Prostate gland (tissue), 2 donors: ENCODE results near the gene KRT76. TPM values are rescaled to one million over a fixed set of nuclear protein-coding genes. Genes with fewer than 3 reads are reported as not detected.

ENCODE experiments used
- DNase-seq: peaks from one replicate; pipeline ENCODE4 v3.0.0-alpha.2; 2019; ENCODE audit warnings: low spot score
- H3K27ac ChIP-seq, 2 donors: fragments of 200-600 bp; sonication (generic); 2 replicates each; pipeline ENCODE4 v1.5.1; 2017 to 2019
- H3K27me3 ChIP-seq: fragments of 200-600 bp; sonication (generic); replicated peaks from 2 replicates; pipeline ENCODE4 v1.5.1; 2019; ENCODE audit not compliant: insufficient read depth
- H3K36me3 ChIP-seq, 2 donors: fragments of 200-600 bp; sonication (generic); 1 replicate in 1 of 2; 2 replicates in 1 of 2; pipeline versions ENCODE4 v1.5.1 to v1.8.1; 2017 to 2019
- H3K4me1 ChIP-seq: fragments of 200-600 bp; sonication (generic); replicated peaks from 2 replicates; pipeline ENCODE4 v1.5.1; 2019
- H3K4me3 ChIP-seq, 2 donors: fragments of 200-600 bp; sonication (generic); 2 replicates each; pipeline ENCODE4 v1.5.1; 2017 to 2019
- H3K9me3 ChIP-seq: fragments of 200-600 bp; sonication (generic); 2 replicates; pipeline ENCODE4 v1.5.1; 2017
- POLR2A ChIP-seq: fragments of 450-650 bp; IDR thresholded peaks from one replicate; pipeline ENCODE4 v1.6.1; 2016; ENCODE audit warnings: antibody characterized with exemption, mild to moderate bottlenecking
- POLR2AphosphoS5 ChIP-seq: sonication (generic); formaldehyde crosslinking; IDR thresholded peaks from one replicate; pipeline ENCODE4 v1.6.1; 2017; ENCODE audit warnings: antibody characterized with exemption
- WGBS: methylation state at CpG from one replicate; pipeline ENCODE4 v1.1.5; 2018; 5-methylcytosine and 5-hydroxymethylcytosine counted together
- intact Hi-C: fragments of 100-400 bp; cut with DNase I; formaldehyde crosslinking; loops from one replicate; pipeline ENCODE4 v1.14.2; 2022
- total RNA-seq, 2 donors: library from RNA; depleted of rRNA; stranded (reverse); fragments of >200 nt; gene quantifications; one replicate each; pipeline ENCODE4 v1.1.0, GENCODE V29; 2016
- TF ChIP-seq, protein P1 (sequence below), 4 experiments: fragments of 200-600 bp in 2 of 4; fragments of 450-650 bp in 2 of 4; sonication (generic) in 2 of 4; IDR thresholded peaks; 1 replicate in 3 of 4; 2 replicates in 1 of 4; pipeline ENCODE4 v1.5.1; 2016 to 2019; ENCODE audit warnings: antibody characterized with exemption in 4 of 4, mild to moderate bottlenecking in 2 of 4, moderate library complexity in 2 of 4

KRT76 gene
- total RNA-seq, 2 donors from 2014 or later: not detected

DNA sequence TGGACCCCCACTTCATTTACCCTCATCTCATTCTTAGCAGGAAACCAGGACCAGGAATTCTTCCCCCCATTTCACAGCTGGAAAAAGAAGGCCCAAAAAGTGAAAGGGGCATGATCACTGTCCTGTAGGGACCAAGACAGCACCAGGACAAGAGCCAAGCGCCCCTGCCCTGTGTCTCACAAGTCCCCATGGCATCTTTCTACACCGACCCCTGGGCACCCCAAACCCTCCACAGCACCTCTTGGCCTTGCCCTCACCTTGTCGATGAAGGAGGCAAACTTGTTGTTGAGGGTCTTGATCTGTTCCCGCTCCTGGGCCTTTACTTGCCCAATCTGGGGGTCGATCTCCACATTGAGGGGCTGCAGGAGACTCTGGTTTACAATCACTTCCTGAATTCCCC, 710 bp downstream of the KRT76 start:
- H3K4me1 ChIP-seq: no peaks in the 10 kb centered on the region
- H3K36me3 ChIP-seq: no peaks in the 10 kb centered on the region
- no peak overlapping the region for H3K4me3 ChIP-seq
- no peak overlapping the region for H3K27ac ChIP-seq
- 91% methylated on average over 5 of the region's 5 CpGs for WGBS
- peaks cover 2% of the 10 kb centered on the region for H3K27me3 ChIP-seq
- DNase-seq: no peak
- no peaks in the 10 kb centered on the region for H3K9me3 ChIP-seq
- TF ChIP-seq POLR2AphosphoS5 (no peak), POLR2A (no peak)
- TF ChIP-seq, protein P1, sequence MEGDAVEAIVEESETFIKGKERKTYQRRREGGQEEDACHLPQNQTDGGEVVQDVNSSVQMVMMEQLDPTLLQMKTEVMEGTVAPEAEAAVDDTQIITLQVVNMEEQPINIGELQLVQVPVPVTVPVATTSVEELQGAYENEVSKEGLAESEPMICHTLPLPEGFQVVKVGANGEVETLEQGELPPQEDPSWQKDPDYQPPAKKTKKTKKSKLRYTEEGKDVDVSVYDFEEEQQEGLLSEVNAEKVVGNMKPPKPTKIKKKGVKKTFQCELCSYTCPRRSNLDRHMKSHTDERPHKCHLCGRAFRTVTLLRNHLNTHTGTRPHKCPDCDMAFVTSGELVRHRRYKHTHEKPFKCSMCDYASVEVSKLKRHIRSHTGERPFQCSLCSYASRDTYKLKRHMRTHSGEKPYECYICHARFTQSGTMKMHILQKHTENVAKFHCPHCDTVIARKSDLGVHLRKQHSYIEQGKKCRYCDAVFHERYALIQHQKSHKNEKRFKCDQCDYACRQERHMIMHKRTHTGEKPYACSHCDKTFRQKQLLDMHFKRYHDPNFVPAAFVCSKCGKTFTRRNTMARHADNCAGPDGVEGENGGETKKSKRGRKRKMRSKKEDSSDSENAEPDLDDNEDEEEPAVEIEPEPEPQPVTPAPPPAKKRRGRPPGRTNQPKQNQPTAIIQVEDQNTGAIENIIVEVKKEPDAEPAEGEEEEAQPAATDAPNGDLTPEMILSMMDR (IDR thresholded peaks at IDR 0.05): no peak
- intact Hi-C loops: no loop called here

DNA sequence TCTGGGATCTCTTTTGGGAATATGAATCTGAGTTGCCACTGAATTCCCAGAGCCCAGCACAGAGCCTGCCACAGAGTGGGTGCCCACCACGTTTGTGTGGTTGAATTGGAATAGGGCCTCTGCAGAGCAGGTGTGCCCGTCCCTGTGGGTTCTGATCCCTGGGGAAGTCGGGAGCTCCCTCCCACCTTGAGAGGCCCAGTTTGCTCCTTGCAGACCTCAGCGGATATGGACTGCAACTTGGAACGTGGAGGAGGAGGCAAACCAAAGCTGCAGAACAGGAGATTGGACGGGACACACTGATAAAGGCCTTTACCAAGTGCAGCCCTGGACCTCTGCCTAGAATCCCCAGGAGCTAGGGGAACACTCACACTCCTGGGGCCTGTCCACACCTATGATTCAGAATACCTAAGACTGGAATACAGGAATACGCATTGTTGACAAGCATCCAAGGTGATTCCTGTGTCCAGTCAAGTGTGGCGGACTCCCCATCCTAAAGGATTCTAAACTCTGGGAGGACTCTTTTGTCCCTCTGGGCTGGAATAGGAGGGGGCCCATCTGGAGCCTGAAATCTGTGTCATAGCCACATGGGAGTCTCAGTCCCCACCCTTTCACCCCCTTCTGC, 2.4 kb downstream of the KRT76 start:
- WGBS: 83% methylated on average over 8 of the region's 8 CpGs
- Histone ChIP-seq H3K27me3 (peaks cover 2% of the 10 kb centered on the region), H3K27ac (no peak overlapping the region), H3K36me3 (no peaks in the 10 kb centered on the region), H3K4me1 (no peaks in the 10 kb centered on the region), H3K4me3 (no peak overlapping the region), H3K9me3 (no peaks in the 10 kb centered on the region)
- intact Hi-C loops: no loop called here
- DNase-seq: no peak
- TF ChIP-seq POLR2AphosphoS5 (no peak), POLR2A (no peak)
- TF ChIP-seq, protein P1 (IDR thresholded peaks at IDR 0.05): no peak

DNA sequence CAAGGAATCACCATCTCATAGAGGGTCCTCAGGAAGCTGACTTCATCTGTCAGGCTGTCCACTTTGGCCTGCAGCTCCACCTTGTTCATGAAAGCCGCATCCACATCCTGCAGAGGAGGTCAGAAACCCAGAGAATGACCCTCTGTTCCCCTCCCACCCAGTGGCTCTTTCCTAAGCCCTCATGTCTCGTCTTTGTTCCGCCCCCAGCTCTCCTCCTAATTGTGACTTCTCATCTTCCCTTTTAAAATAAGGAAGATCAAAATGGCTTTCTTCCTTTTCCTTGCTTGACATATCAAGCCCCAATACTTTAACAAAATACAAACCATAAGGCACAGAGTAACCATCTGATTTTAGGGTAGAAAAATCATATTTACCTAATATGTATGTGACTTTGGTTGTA, 4.4 kb downstream of the KRT76 start:
- Histone ChIP-seq H3K4me1 (no peaks in the 10 kb centered on the region), H3K27ac (no peak overlapping the region), H3K4me3 (no peak overlapping the region), H3K36me3 (no peaks in the 10 kb centered on the region), H3K9me3 (no peaks in the 10 kb centered on the region), H3K27me3 (peaks cover 2% of the 10 kb centered on the region)
- WGBS: 70% methylated on average over 3 of the region's 3 CpGs
- DNase-seq: no peak
- no peak for TF ChIP-seq POLR2A
- no peak for TF ChIP-seq POLR2AphosphoS5
- TF ChIP-seq, protein P1 (IDR thresholded peaks at IDR 0.05): no peak
- intact Hi-C loops: no loop called here

DNA sequence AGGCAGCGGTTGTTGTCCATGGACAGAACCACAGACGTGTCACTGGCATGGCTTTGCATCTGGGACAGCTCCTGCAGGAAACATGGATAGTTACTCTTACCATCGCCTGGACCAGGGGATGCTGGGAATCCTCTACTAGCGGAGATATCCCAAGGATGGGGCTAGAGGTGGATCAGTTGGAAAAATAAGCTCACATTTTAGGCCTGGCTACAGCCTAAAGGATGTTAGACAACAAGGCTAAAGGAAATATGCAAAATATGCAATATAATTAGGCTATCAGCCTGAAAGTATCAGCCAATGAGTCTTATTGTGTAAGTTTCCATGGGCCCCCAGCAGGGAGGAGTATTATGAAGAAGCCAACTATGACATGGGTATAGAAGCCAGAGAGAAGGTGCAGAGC, 5.0 kb downstream of the KRT76 start:
- 88% methylated on average over 4 of the region's 4 CpGs for WGBS
- Histone ChIP-seq H3K36me3 (no peaks in the 10 kb centered on the region), H3K4me1 (no peaks in the 10 kb centered on the region), H3K27me3 (peaks cover 2% of the 10 kb centered on the region), H3K27ac (no peak overlapping the region), H3K4me3 (no peak overlapping the region), H3K9me3 (no peaks in the 10 kb centered on the region)
- TF ChIP-seq POLR2AphosphoS5 (no peak), POLR2A (no peak)
- TF ChIP-seq, protein P1 (IDR thresholded peaks at IDR 0.05): no peak
- DNase-seq: no peak
- intact Hi-C loops: no loop called here

DNA sequence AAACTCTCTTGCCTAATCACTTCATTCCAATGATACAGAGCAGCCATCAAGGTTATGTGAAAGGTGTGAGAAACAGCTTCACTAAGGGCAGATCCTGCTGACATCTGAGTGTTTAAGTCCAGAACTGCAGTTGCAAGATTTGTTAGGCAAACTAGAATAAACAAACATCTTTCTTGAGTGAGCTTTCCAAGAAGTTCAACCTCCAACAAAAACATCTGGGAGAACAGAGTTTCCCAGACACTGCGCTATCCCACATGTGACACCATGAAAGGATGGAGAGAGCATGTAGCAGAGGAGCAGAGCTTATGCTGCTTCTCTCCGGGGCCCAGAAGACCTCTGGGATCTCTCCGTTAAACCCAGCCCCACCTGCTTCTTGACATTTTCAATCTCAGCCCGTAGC, 5.6 kb downstream of the KRT76 start:
- H3K27me3 ChIP-seq: peaks cover 2% of the 10 kb centered on the region
- no peaks in the 10 kb centered on the region for H3K9me3 ChIP-seq
- no peak for DNase-seq
- H3K36me3 ChIP-seq: no peaks in the 10 kb centered on the region
- TF ChIP-seq POLR2AphosphoS5 (no peak), POLR2A (no peak)
- TF ChIP-seq, protein P1 (IDR thresholded peaks at IDR 0.05): no peak
- WGBS: 75% methylated on average over 4 of the region's 4 CpGs
- H3K4me1 ChIP-seq: no peaks in the 10 kb centered on the region
- H3K27ac ChIP-seq: no peak overlapping the region
- intact Hi-C loops: no loop called here
- H3K4me3 ChIP-seq: no peak overlapping the region
